HG03442 (cell line): ENCODE results near the gene ZNF444.
"Not testable (repeated sequence)": the region's sequence is repeated elsewhere in the genome, so short reads cannot be mapped to it uniquely, and the experiment has no call there.

Source experiments
- ATAC-seq: cut with Tn5 transposase; IDR thresholded peaks from one replicate; pipeline ENCODE4 v1.9.1; 2021; ENCODE audit warnings: mild to moderate bottlenecking, moderate library complexity; ENCODE audit not compliant: unreplicated experiment

ZNF444 gene

GRCh38 chr19:56144831-56145230, 3.7 kb downstream of the ZNF444 start:
- no peak for ATAC-seq

DNA sequence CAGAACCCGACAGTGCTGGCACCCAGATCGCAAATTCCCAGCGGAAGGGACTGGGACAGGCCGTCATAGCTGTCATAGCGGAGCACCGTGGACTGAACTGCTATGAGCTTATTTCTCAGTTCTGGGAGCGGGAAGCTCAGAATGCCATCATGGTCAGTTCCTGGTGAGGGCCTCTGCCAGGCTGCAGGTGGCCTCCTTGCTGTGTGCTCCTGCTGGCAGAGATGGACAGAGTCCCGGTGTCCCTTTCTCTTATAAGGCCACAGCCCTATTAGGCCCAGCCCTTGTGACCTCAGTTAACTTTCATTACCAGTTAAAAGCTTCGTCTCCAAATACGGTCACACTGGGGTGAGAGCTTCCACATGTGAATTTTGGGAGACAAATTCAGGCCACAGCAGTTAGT, 4.6 kb downstream of the ZNF444 start:
- no peak for ATAC-seq

DNA sequence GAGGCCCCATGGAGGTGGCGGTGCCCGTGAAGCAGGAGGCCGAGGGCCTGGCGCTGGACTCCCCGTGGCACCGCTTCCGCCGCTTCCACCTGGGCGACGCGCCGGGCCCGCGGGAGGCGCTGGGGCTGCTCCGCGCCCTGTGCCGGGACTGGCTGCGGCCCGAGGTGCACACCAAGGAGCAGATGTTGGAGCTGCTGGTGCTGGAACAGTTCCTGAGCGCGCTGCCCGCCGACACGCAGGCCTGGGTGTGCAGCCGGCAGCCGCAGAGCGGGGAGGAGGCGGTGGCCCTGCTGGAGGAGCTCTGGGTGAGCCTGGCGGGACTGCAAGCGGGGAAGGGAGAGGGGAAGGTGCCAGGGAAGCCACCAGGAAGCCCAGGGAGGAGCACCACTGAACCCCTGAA, 5.8 kb downstream of the ZNF444 start:
- ATAC-seq = no peak

DNA sequence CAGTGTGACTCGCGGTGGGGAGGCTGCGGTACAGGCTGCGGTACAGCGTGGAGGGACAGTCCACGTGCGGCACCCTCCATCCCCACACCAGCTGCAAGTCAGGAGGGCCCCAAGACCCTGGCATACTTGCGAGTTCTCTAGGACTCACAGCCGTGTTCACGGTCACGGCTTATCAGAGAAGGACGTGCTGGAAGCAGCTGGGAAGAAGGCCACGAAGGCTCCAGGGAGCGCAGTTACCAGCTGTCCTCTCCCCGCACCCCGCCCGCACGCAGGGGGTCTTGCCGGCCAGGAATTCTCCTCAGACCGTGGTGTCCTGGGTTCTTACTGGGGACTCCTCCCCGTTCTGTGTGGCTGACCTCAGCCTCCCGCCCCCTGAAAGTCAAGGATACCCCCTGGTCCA, 6.2 kb downstream of the ZNF444 start:
- no peak for ATAC-seq

DNA sequence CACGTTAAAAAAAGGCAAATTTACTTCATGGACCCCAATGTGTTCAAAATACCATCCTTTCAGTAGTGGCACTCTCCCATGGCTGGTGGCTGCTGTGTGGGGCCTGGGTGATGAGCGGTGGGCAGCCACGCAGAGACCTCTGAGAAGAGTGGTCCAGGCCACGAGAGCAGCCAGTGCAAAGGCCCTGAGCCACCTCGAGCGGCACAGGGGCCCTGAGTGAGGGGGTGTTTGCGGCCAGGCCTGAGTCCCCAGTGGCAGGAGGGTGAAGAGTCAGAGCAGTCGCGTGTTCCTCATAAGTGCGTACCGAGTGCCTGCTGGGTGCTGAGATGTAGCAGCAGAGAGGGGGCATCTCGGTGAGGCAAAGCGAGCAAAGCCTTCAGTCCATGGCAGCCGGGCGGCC, 7.0 kb downstream of the ZNF444 start:
- ATAC-seq = no peak

- ATAC-seq = not testable (repeated sequence)
Observed at GRCh38 chr19:56148955-56149655, 8.0 kb downstream of the ZNF444 start.

DNA sequence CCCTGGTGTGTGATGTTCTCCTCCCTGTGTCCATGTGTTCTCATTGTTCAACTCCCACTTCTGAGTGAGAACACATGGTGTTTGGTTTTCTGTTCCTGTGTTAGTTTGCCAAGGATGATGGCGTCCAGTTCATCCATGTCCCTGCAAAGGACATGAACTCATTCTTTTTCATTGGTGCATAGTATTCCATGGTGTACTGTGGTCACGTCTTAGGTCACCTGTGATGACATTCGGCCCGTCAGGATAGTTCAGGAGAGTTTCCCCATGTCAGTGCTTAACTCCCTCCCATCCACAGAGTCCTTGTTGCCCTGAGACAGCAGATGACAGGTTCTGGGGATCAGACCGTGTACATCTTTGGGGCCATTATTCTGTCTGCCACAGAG, 8.6 kb downstream of the ZNF444 start:
- no peak for ATAC-seq

DNA sequence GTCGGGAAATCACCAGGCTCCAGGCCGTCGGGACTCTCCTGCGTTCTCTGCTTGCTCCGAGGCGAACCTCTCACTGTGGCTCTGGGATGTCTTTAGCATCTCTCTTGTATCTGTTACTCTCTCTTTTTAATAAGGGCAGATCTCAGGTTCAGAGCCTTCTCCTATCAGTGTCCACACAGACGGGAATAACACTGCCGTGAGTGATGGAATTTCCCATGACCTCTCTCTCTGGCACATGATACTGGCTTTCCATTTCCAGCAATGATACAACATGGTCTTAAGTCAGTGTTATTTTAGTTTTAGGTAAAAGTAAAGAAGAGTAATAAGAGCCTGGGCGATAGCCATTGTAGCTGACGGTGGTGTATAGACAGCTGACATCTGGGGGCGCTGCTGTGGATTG, 9.3 kb downstream of the ZNF444 start:
- no peak for ATAC-seq

- no peak for ATAC-seq
Observed at GRCh38 chr19:56152644-56153043, 11.6 kb downstream of the ZNF444 start.

DNA sequence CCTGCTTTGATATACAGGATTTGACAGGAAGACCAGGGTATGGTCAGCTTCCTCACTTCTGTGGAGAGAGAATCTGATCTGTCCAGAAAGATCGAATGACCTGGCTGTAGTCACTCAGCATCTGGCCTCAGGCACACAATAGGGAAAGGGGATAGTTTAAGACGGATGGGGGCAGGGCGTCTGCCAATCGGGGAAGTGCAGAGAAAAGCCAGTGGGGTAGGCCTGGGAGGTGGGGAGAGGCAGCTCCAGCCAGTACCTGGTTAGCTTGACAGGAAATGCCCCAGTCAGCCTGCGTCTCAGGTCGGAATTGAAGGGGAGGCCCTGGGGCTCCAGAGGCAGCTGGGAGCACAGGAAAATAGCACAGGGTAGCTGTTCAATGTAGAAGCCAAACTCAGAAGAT, 12.4 kb downstream of the ZNF444 start:
- ATAC-seq = no peak

DNA sequence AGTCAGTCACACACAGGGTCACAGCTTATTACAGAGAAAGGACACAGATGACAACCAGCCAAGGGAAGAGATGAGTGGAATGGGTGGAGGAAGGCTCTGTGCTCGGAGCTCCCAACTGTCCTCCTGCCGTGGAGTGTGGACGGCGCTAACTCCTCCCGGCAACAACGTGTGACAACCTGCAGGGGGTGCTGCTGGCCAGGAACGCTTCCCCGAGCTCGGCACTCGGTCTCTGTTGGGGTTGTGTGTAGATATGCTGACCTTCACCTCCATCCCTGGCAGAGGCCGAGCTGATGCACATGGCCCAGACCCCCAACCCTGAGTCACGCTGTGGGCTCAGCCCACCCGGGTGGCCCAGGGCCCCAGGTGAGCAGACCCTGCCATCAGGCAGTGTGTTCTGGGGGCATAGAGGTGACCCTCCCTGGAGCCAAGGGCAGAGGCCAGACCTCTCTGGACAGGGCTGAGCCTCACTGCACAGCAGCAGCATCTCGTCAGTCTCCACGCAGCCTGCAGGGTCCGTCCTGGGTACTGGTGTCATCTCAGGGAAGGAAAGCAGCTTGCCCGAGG, 14.1 kb downstream of the ZNF444 start:
- no peak for ATAC-seq

DNA sequence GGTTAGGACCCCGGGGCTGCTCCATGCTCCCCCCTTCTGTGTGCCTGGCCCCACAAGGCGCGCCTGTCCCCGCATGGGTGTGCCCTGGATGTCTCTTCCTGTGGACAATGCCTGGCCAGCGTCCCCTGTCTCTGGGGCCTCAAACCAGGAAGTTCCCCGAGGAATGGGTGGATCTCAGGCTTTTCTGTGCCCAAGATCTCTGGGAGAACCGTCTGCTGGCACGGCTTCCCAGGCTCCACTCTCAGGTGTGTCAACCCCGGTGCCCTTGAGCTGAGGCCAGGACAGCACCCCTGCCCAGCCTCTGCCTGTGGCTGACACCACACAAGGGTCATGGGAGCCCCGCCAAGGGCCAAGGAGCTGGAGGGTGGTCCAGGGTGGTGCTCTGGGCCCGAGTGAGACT, 15.7 kb downstream of the ZNF444 start:
- ATAC-seq = no peak

GRCh38 chr19:56158170-56158757, 17.2 kb downstream of the ZNF444 start:
- no peak for ATAC-seq

- ATAC-seq = no peak
Observed at GRCh38 chr19:56159009-56159559, 18.0 kb downstream of the ZNF444 start.

GRCh38 chr19:56159622-56160271, 18.7 kb downstream of the ZNF444 start:
- ATAC-seq = no peak

DNA sequence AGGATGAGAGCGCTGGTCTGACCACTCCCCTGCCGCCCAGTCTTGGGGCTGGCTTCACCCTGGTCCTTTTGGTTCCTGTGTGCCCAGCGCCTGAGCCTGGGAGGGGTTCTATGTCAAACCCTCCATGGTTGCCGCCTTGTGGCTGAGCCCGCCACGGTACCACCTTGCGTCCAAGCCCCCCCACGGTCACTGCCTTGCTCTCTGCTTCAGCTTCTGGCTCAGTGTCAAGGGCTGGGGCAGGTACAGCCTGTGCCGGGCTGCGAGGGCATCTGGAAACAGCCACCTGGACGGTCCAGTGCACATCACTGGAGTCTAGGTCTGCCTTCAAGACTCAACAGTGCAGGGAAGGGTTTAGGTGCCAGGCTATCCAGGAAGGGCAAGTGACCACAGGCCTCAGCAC, 20.4 kb downstream of the ZNF444 start:
- no peak for ATAC-seq

GRCh38 chr19:56162258-56162657, 21.2 kb downstream of the ZNF444 start:
- ATAC-seq = no peak

GRCh38 chr19:56163097-56163496, 22.0 kb downstream of the ZNF444 start:
- ATAC-seq = no peak

GRCh38 chr19:56167064-56167578, 26.0 kb downstream of the ZNF444 start:
- no peak for ATAC-seq

DNA sequence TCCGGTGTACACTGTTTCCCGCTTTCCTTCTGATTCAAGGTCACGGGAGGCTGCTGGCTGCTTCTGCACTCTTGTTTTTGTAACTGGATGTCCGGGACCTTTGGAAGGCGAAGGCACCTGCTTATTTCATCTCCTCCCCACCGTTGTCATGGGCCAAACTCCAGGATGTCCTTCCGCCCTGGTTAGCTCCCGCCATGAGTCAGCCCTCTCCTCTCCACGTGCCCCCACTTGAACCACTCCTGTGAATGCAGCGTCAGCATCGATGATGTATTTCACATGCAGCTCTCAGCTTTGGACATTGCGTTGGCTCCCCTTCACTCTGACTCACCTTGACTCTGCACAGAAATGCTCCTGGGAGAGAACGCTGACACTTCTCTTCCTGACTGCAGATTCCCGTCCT, 29.2 kb downstream of the ZNF444 start:
- ATAC-seq = no peak

GRCh38 chr19:56174086-56174485, 33.0 kb downstream of the ZNF444 start:
- ATAC-seq = no peak

DNA sequence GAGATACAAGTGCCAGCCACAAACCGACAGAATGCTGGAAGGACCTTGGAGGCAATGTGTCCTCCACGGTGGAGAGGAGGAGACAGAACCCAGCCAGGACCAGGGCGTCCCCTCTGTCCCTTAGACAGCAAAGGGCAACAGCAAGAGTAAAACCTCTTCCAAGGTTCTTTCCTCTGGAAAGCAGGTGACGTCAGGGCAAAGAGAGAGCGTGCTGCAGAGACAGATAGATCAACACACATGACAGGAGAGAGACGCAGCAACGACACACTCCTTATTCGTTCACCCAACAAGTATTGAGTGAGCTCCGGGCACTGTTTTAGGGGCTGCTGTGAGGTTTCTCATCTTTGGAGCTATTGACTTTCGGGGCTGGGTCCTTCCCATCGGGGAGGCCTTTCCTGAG, 33.5 kb downstream of the ZNF444 start:
- no peak for ATAC-seq
